Smooth muscle cell (in vitro differentiated cells): ENCODE results near the gene MARS1. TPM values are rescaled to one million over a fixed set of nuclear protein-coding genes. Genes with fewer than 3 reads are reported as not detected.

Experiments
- DNase-seq: peaks from one replicate; lab custom pipeline; 2025; ENCODE audit not compliant: unreplicated experiment; lab: John Stamatoyannopoulos, UW
- H2AFZ ChIP-seq: fragments of 200-600 bp; sonication (generic); 2 replicates; pipeline ENCODE4 v1.6.0; 2016; ENCODE audit warnings: antibody characterized with exemption, low read depth, mild to moderate bottlenecking
- H3F3A ChIP-seq: fragments of 200-600 bp; sonication (generic); 2 replicates; pipeline ENCODE4 v1.6.0; 2017; ENCODE audit warnings: antibody characterized with exemption, low read depth
- H3K27ac ChIP-seq: fragments of 200-600 bp; sonication (generic); 2 replicates; pipeline ENCODE4 v1.5.1; 2016; ENCODE audit warnings: low read depth, mild to moderate bottlenecking
- H3K27me3 ChIP-seq: fragments of 200-600 bp; sonication (generic); 2 replicates; pipeline ENCODE4 v1.6.1; 2016; ENCODE audit warnings: low read depth, mild to moderate bottlenecking
- H3K36me3 ChIP-seq: fragments of 200-600 bp; sonication (generic); 2 replicates; pipeline ENCODE4 v1.5.1; 2016; ENCODE audit warnings: low read depth
- H3K4me1 ChIP-seq: fragments of 200-600 bp; sonication (generic); 2 replicates; pipeline ENCODE4 v1.5.1; 2016; ENCODE audit warnings: low read depth
- H3K4me2 ChIP-seq: fragments of 200-600 bp; sonication (generic); 2 replicates; pipeline ENCODE4 v1.6.0; 2016; ENCODE audit warnings: mild to moderate bottlenecking
- H3K4me3 ChIP-seq: fragments of 200-600 bp; sonication (generic); 2 replicates; pipeline ENCODE4 v1.5.1; 2016; ENCODE audit warnings: mild to moderate bottlenecking
- H3K79me2 ChIP-seq: fragments of 200-600 bp; sonication (generic); 2 replicates; pipeline ENCODE4 v1.6.0; 2016; ENCODE audit warnings: low read depth, mild to moderate bottlenecking
- H3K9ac ChIP-seq: fragments of 200-600 bp; sonication (generic); 2 replicates; pipeline ENCODE4 v1.6.0; 2016; ENCODE audit warnings: low read depth
- H3K9me3 ChIP-seq: fragments of 200-600 bp; sonication (generic); replicated peaks from 2 replicates; pipeline ENCODE4 v1.5.1; 2016; ENCODE audit warnings: low read depth
- H4K20me1 ChIP-seq: fragments of 200-600 bp; sonication (generic); 2 replicates; pipeline ENCODE4 v1.6.0; 2016; ENCODE audit warnings: low read depth
- CTCF ChIP-seq: fragments of 200-600 bp; sonication (generic); IDR thresholded peaks from 2 replicates; pipeline ENCODE4 v1.5.1; 2017; ENCODE audit warnings: borderline replicate concordance, mild to moderate bottlenecking, antibody characterized with exemption; ENCODE audit not compliant: insufficient read depth, poor library complexity, severe bottlenecking
- WGBS: methylation state at CpG from one replicate; pipeline ENCODE4 v1.1.7; 2016; ENCODE audit warnings: low lambda C conversion rate; 5-methylcytosine and 5-hydroxymethylcytosine counted together
- polyA plus RNA-seq: library from polyadenylated mRNA; unstranded; fragments of >200 nt; fragmentation: Nextera tagmentation; extraction: Ambion mirVana; gene quantifications from 2 replicates; pipeline ENCODE4 v1.2.1, GENCODE V29; 2016
- total RNA-seq: library from RNA; depleted of rRNA; stranded (reverse); fragments of >200 nt; gene quantifications from 2 replicates; pipeline ENCODE4 v1.2.3, GENCODE V29; 2014

MARS1 gene
- total and polyA plus RNA-seq, 2 experiments from 2014 or later, result 186 to 192 TPM

GRCh38 chr12:57465030-57465746 lies 22.7 kb upstream of the MARS1 start:
- H2AFZ ChIP-seq, result no peak overlapping the region
- no peak overlapping the region for H3K4me3 ChIP-seq
- H3K27me3 ChIP-seq, result no peaks in the 10 kb centered on the region
- peaks cover 8% of the 10 kb centered on the region for H3F3A ChIP-seq
- no peaks in the 10 kb centered on the region for H3K79me2 ChIP-seq
- no peaks in the 10 kb centered on the region for H3K36me3 ChIP-seq
- 90% methylated on average over 6 of the region's 6 CpGs for WGBS
- no peaks in the 10 kb centered on the region for H3K9me3 ChIP-seq
- no peak overlapping the region for H3K4me2 ChIP-seq
- no peak overlapping the region for H3K27ac ChIP-seq
- no peaks in the 10 kb centered on the region for H4K20me1 ChIP-seq
- peaks cover 8% of the 10 kb centered on the region for H3K4me1 ChIP-seq
- no peak for TF ChIP-seq CTCF
- no peak for DNase-seq
- no peak overlapping the region for H3K9ac ChIP-seq

GRCh38 chr12:57465747-57466505 lies 21.9 kb upstream of the MARS1 start:
- Histone ChIP-seq H2AFZ (no peak overlapping the region), H4K20me1 (no peaks in the 10 kb centered on the region), H3F3A (peaks cover under 1% of the 10 kb centered on the region), H3K79me2 (no peaks in the 10 kb centered on the region), H3K9ac (no peak overlapping the region), H3K4me1 (peaks cover under 1% of the 10 kb centered on the region), H3K36me3 (no peaks in the 10 kb centered on the region), H3K27me3 (no peaks in the 10 kb centered on the region), H3K4me2 (no peak overlapping the region), H3K9me3 (no peaks in the 10 kb centered on the region), H3K27ac (no peak overlapping the region), H3K4me3 (no peak overlapping the region)
- TF ChIP-seq CTCF, result no peak
- 84% methylated on average over 14 of the region's 14 CpGs for WGBS
- DNase-seq, result no peak

- H2AFZ ChIP-seq, result no peak overlapping the region
- 94% methylated on average over 12 of the region's 12 CpGs for WGBS
- H3F3A ChIP-seq, result no peaks in the 10 kb centered on the region
- H3K79me2 ChIP-seq, result no peaks in the 10 kb centered on the region
- no peak overlapping the region for H3K27ac ChIP-seq
- no peaks in the 10 kb centered on the region for H3K36me3 ChIP-seq
- H3K4me3 ChIP-seq, result no peak overlapping the region
- TF ChIP-seq CTCF, result no peak
- DNase-seq, result no peak
- H3K4me2 ChIP-seq, result no peak overlapping the region
- no peaks in the 10 kb centered on the region for H3K4me1 ChIP-seq
- no peaks in the 10 kb centered on the region for H4K20me1 ChIP-seq
- peaks cover 12% of the 10 kb centered on the region for H3K27me3 ChIP-seq
- H3K9ac ChIP-seq, result no peak overlapping the region
- H3K9me3 ChIP-seq, result no peaks in the 10 kb centered on the region
Measured at GRCh38 chr12:57467212-57467874, 20.5 kb upstream of the MARS1 start.
